SK-N-SH (cell line): Measurements from ENCODE around the gene RAG2. TPM values are rescaled to one million over a fixed set of nuclear protein-coding genes. Genes with fewer than 3 reads are reported as not detected.

Source experiments
- CTCF ChIA-PET: fragments of 300-600, 350-600 bp; formaldehyde crosslinking; extraction: SDS; loops from one replicate; lab custom pipeline; 2021; lab: Yijun Ruan, JAX
- POLR2A ChIA-PET: fragments of 350-600 bp; sonication (Branson Sonifier 250); formaldehyde crosslinking; extraction: SDS; loops from one replicate; lab custom pipeline; 2020; ENCODE audit warnings: antibody characterized with exemption, inconsistent platforms; lab: Yijun Ruan, JAX
- DNase-seq: peaks from one replicate; pipeline ENCODE4 v3.0.0; 2012
- H2AFZ ChIP-seq: fragments of 200-600 bp; sonication (generic); 2 replicates; pipeline ENCODE4 v1.8.1; 2016; ENCODE audit warnings: antibody characterized with exemption, mild to moderate bottlenecking, low read depth
- H3F3A ChIP-seq: fragments of 200-600 bp; sonication (generic); replicated peaks from 2 replicates; pipeline ENCODE3; 2016; ENCODE audit warnings: antibody characterized with exemption, mild to moderate bottlenecking; ENCODE audit not compliant: insufficient read depth
- H3K27ac ChIP-seq, 2 experiments: fragments of 200-500 bp in 1 of 2; fragments of 200-600 bp in 1 of 2; sonication (Bioruptor generic) in 1 of 2; sonication (generic), shearing (Covaris generic) in 1 of 2; 2 replicates each; pipeline versions ENCODE4 v1.5.1 to v1.6.1; 2014 to 2016; ENCODE audit warnings: low read depth in 2 of 2, inconsistent platforms in 1 of 2, low read length in 1 of 2, mild to moderate bottlenecking in 1 of 2, mixed read lengths in 1 of 2
- H3K27me3 ChIP-seq: fragments of 200-600 bp; sonication (generic), shearing (Covaris generic); 2 replicates; pipeline ENCODE4 v1.6.1; 2016; ENCODE audit warnings: mixed run types; ENCODE audit not compliant: insufficient read depth
- H3K36me3 ChIP-seq, 2 experiments: fragments of 200-500 bp in 1 of 2; fragments of 200-600 bp in 1 of 2; sonication (Bioruptor generic) in 1 of 2; sonication (generic) in 1 of 2; replicated peaks in 1 of 2; 2 replicates each; pipeline versions ENCODE3 to v1.5.1; 2014 to 2016; ENCODE audit warnings: low read length in 1 of 2, mild to moderate bottlenecking in 1 of 2; ENCODE audit not compliant: insufficient read depth in 2 of 2, control insufficient read depth in 1 of 2
- H3K4me1 ChIP-seq, 2 experiments: fragments of 200-500 bp in 1 of 2; fragments of 200-600 bp in 1 of 2; sonication (Bioruptor generic) in 1 of 2; sonication (generic), shearing (Covaris generic) in 1 of 2; 2 replicates each; pipeline versions ENCODE4 v1.5.1 to v1.6.1; 2014 to 2016; ENCODE audit warnings: low read depth in 1 of 2, low read length in 1 of 2, mixed run types in 1 of 2; ENCODE audit not compliant: insufficient read depth in 2 of 2, control insufficient read depth in 1 of 2
- H3K4me2 ChIP-seq: fragments of 200-600 bp; sonication (generic), shearing (Covaris generic); 2 replicates; pipeline ENCODE4 v1.6.1; 2017; ENCODE audit warnings: mixed run types
- H3K4me3 ChIP-seq, 2 experiments: fragments of 200-500 bp in 1 of 2; fragments of 200-600 bp in 1 of 2; sonication (Bioruptor generic) in 1 of 2; sonication (generic), shearing (Covaris generic) in 1 of 2; 2 replicates each; pipeline versions ENCODE4 v1.5.1 to v1.8.1; 2014 to 2016; ENCODE audit warnings: low read depth in 2 of 2, inconsistent platforms in 1 of 2, low read length in 1 of 2, mild to moderate bottlenecking in 1 of 2, mixed read lengths in 1 of 2, moderate library complexity in 1 of 2
- H3K79me2 ChIP-seq: fragments of 200-600 bp; sonication (generic); 2 replicates; pipeline ENCODE4 v1.8.1; 2017; ENCODE audit warnings: mild to moderate bottlenecking; ENCODE audit not compliant: insufficient read depth
- H3K9ac ChIP-seq: fragments of 200-600 bp; sonication (generic); 2 replicates; pipeline ENCODE4 v1.6.1; 2017; ENCODE audit warnings: mixed run types
- H3K9me2 ChIP-seq: fragments of 200-600 bp; sonication (generic); 2 replicates; pipeline ENCODE4 v1.6.1; 2017; ENCODE audit warnings: mixed run types
- H3K9me3 ChIP-seq: fragments of 200-600 bp; sonication (generic); 2 replicates; pipeline ENCODE4 v1.6.1; 2017; ENCODE audit warnings: mixed run types, mild to moderate bottlenecking, moderate library complexity
- H4K20me1 ChIP-seq: fragments of 200-600 bp; sonication (generic); 2 replicates; pipeline ENCODE4 v1.6.1; 2017; ENCODE audit warnings: mild to moderate bottlenecking, mixed run types; ENCODE audit not compliant: insufficient read depth
- ELF1 ChIP-seq: IDR thresholded peaks from 2 replicates; pipeline ENCODE4 v1.4.0; 2012
- MEF2A ChIP-seq: IDR thresholded peaks from 2 replicates; pipeline ENCODE4 v1.4.0; 2012; ENCODE audit warnings: low read depth, borderline replicate concordance
- MXI1 ChIP-seq: IDR thresholded peaks from 2 replicates; pipeline ENCODE4 v1.6.1; 2012; ENCODE audit warnings: mild to moderate bottlenecking, low read depth, low read length, improper control_type of control experiment
- POLR2AphosphoS5 ChIP-seq: IDR thresholded peaks from 2 replicates; pipeline ENCODE4 v1.6.1; 2012; ENCODE audit warnings: low read depth, low read length
- RXRA ChIP-seq: IDR thresholded peaks from 2 replicates; pipeline ENCODE4 v1.4.0; 2012; ENCODE audit warnings: low read depth, mild to moderate bottlenecking, borderline replicate concordance
- SIN3A ChIP-seq: IDR thresholded peaks from 2 replicates; pipeline ENCODE4 v1.6.1; 2012; ENCODE audit warnings: low read depth, mild to moderate bottlenecking, low read length, moderate library complexity, borderline replicate concordance
- TAF1 ChIP-seq: IDR thresholded peaks from 2 replicates; pipeline ENCODE4 v1.6.1; 2012; ENCODE audit warnings: low read depth, mild to moderate bottlenecking, low read length, moderate library complexity, borderline replicate concordance
- TEAD4 ChIP-seq: IDR thresholded peaks from 2 replicates; pipeline ENCODE4 v1.4.0; 2012; ENCODE audit warnings: mild to moderate bottlenecking, borderline replicate concordance; ENCODE audit not compliant: insufficient read depth
- WGBS: methylation state at CpG from one replicate; pipeline ENCODE4 v1.1.6; 2017; ENCODE audit warnings: low lambda C conversion rate; 5-methylcytosine and 5-hydroxymethylcytosine counted together
- polyA plus RNA-seq, 3 experiments: library from polyadenylated mRNA; depleted of rRNA; stranded (reverse); fragments of >200 nt; gene quantifications; 2 replicates each; pipeline ENCODE4 v1.2.3, GENCODE V29; 2012
- TF ChIP-seq, protein P1 (sequence below): fragments of 200-600 bp; sonication (generic); IDR thresholded peaks from 2 replicates; pipeline ENCODE4 v1.6.1; 2017; ENCODE audit warnings: antibody characterized with exemption, mild to moderate bottlenecking, moderate library complexity
- TF ChIP-seq, protein P2 (sequence below): fragments of 150-350 bp; IDR thresholded peaks from 2 replicates; pipeline ENCODE4 v1.6.1; 2017; ENCODE audit warnings: antibody characterized with exemption, low read length, low read depth, borderline replicate concordance
- TF ChIP-seq, protein P3 (sequence below): IDR thresholded peaks from 2 replicates; pipeline ENCODE4 v1.4.0; 2012; ENCODE audit warnings: low read depth, borderline replicate concordance
- TF ChIP-seq, protein P4 (sequence below): IDR thresholded peaks from 2 replicates; pipeline ENCODE4 v1.4.0; 2012; ENCODE audit warnings: low read depth

Gene RAG2
- polyA plus RNA-seq, 1 of the 3 experiments (the other 2 are of a cell fraction) = 0.15 TPM

DNA sequence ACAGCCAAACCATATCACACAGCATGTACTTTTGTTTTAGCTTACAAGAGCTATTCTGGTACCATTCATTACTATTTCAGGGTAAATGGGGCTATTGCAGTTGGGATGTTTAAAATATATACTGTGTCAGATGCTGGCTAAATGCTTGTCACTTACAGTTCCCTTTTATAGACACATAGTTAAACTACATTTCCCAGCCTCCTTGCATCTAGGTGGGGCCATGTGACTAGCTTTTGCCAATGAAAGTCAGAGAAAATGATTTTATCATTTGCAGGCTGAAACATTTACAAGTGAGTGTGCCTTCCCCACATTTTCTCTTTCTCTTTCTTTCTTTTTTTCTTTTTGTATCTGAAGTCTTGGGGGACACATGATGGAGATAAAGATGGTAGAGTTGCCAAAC is 11.5 kb downstream of the RAG2 start:
- no peaks in the 10 kb centered on the region for H3K9me2 ChIP-seq
- H3K79me2 ChIP-seq = no peaks in the 10 kb centered on the region
- no peaks in the 10 kb centered on the region for H3F3A ChIP-seq
- CTCF ChIA-PET = interaction anchor here (1.0 to 2.4 kb wide), 2 partner anchors 22 to 328 kb away, joined by 3 to 9 read pairs; no protein-coding TSS in a partner anchor
- no peak overlapping the region for H2AFZ ChIP-seq
- POLR2A ChIA-PET = interaction anchor here (1.2 kb wide), 1 partner anchor 22 kb away, joined by 5 read pairs; no protein-coding TSS in a partner anchor
- H3K4me2 ChIP-seq = no peak overlapping the region
- no peak overlapping the region for H3K4me3 ChIP-seq
- TF ChIP-seq, protein P1, sequence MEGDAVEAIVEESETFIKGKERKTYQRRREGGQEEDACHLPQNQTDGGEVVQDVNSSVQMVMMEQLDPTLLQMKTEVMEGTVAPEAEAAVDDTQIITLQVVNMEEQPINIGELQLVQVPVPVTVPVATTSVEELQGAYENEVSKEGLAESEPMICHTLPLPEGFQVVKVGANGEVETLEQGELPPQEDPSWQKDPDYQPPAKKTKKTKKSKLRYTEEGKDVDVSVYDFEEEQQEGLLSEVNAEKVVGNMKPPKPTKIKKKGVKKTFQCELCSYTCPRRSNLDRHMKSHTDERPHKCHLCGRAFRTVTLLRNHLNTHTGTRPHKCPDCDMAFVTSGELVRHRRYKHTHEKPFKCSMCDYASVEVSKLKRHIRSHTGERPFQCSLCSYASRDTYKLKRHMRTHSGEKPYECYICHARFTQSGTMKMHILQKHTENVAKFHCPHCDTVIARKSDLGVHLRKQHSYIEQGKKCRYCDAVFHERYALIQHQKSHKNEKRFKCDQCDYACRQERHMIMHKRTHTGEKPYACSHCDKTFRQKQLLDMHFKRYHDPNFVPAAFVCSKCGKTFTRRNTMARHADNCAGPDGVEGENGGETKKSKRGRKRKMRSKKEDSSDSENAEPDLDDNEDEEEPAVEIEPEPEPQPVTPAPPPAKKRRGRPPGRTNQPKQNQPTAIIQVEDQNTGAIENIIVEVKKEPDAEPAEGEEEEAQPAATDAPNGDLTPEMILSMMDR = no peak
- TF ChIP-seq, protein P2, sequence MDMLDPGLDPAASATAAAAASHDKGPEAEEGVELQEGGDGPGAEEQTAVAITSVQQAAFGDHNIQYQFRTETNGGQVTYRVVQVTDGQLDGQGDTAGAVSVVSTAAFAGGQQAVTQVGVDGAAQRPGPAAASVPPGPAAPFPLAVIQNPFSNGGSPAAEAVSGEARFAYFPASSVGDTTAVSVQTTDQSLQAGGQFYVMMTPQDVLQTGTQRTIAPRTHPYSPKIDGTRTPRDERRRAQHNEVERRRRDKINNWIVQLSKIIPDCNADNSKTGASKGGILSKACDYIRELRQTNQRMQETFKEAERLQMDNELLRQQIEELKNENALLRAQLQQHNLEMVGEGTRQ = peak; percentile 18; the same call in 1 of the 2 replicates
- TF ChIP-seq SIN3A (no peak), TAF1 (no peak)
- TF ChIP-seq, protein P3, sequence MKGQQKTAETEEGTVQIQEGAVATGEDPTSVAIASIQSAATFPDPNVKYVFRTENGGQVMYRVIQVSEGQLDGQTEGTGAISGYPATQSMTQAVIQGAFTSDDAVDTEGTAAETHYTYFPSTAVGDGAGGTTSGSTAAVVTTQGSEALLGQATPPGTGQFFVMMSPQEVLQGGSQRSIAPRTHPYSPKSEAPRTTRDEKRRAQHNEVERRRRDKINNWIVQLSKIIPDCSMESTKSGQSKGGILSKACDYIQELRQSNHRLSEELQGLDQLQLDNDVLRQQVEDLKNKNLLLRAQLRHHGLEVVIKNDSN = peak; percentile 85
- no peaks in the 10 kb centered on the region for H3K27me3 ChIP-seq
- H3K9ac ChIP-seq = no peak overlapping the region
- no peaks in the 10 kb centered on the region for H4K20me1 ChIP-seq
- no peaks in the 10 kb centered on the region for H3K9me3 ChIP-seq
- peaks cover 0 to 2% of the 10 kb centered on the region in 2 experiments; a peak in 2 of 4 replicates for H3K4me1 ChIP-seq
- H3K36me3 ChIP-seq = no peaks in the 10 kb centered on the region
- peak overlapping the region in 1 of 2 experiments; percentile 82; a peak in 2 of 4 replicates for H3K27ac ChIP-seq
- no peak for DNase-seq

DNA sequence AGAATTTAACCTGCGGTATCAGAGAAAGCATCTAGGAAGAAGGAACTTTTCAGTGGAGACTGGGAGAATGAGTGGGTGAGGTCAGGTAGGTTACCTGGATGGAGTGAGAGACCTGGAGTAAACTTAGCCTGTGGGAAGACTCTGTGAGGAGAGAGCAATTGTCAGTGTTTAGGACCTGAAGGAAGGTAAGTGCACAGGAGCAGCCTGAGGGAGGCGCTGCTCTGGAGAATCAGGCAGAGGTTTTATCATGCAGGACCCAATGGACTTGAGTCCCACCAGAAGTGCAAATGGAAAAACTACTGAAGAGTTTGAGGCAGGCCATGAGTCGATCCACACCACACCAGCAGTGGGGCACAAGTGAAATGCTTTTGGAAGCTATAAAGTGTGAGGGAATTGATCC is 14.4 kb downstream of the RAG2 start:
- Histone ChIP-seq H3K27me3 (no peaks in the 10 kb centered on the region), H3K27ac (no peak overlapping the region), H3F3A (peaks cover under 1% of the 10 kb centered on the region), H4K20me1 (no peaks in the 10 kb centered on the region), H2AFZ (no peak overlapping the region), H3K79me2 (no peaks in the 10 kb centered on the region), H3K4me1 (peaks cover 6 to 8% of the 10 kb centered on the region in 2 experiments; a peak in 3 of 4 replicates), H3K9me2 (no peaks in the 10 kb centered on the region), H3K9me3 (no peaks in the 10 kb centered on the region), H3K4me3 (no peak overlapping the region), H3K4me2 (no peak overlapping the region), H3K36me3 (no peaks in the 10 kb centered on the region), H3K9ac (no peak overlapping the region)
- TF ChIP-seq, protein P1 = no peak
- TF ChIP-seq, protein P4, sequence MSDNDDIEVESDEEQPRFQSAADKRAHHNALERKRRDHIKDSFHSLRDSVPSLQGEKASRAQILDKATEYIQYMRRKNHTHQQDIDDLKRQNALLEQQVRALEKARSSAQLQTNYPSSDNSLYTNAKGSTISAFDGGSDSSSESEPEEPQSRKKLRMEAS = no peak
- TF ChIP-seq TEAD4 (no peak), MEF2A (no peak), RXRA (no peak), POLR2AphosphoS5 (no peak), MXI1 (no peak), TAF1 (no peak), ELF1 (no peak)
- WGBS = 55% methylated on average over 3 of the region's 3 CpGs
- no peak for DNase-seq
- ChIA-PET POLR2A (no interaction called here), CTCF (interaction anchor here (3.0 kb wide), 1 partner anchor 19 kb away, joined by 13 read pairs; no protein-coding TSS in a partner anchor)
